Adrenal gland (tissue), 5 donors: Measurements from ENCODE around the gene SRGAP3.

Source experiments
- CTCF ChIP-seq, 6 experiments: fragments of 450-650 bp in 4 of 6; fragments of 200-600 bp in 2 of 6; sonication (generic) in 1 of 6; IDR thresholded peaks; 1 replicate in 5 of 6; 2 replicates in 1 of 6; pipeline versions ENCODE4 v1.5.1 to v1.8.0; 2016 to 2021; ENCODE audit warnings: antibody characterized with exemption in 6 of 6, mild to moderate bottlenecking in 2 of 6, moderate library complexity in 1 of 6
- POLR2A ChIP-seq, 2 donors: fragments of 450-650 bp; IDR thresholded peaks; one replicate each; pipeline ENCODE4 v1.6.1; 2017; ENCODE audit warnings: antibody characterized with exemption in 2 of 2, mild to moderate bottlenecking in 2 of 2, moderate library complexity in 1 of 2
- donor health status: DM: no; HTN: no; CAD: no.

DNA sequence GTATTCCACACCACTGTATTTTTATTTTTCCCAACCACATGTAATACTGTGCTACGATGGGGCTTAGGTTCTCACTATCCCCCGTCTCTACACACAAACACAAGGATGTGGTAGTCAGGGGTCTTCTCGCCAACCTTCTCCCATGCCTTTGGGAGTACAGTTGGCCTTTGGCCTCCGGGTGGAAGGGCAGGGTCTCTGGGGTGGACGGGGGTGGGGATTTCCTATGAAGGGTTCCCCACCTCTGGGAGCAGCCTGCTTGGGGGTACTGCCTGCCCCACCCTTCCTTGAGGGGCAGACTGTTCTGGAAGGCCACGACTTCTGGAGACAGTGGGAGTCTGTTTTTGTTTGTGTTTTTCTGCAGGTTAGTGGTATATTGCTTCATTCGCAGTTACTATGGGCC, 264.9 kb downstream of the SRGAP3 start:
- TF ChIP-seq CTCF (IDR thresholded peaks at IDR 0.05), result no peak
- no peak for TF ChIP-seq POLR2A (IDR thresholded peaks at IDR 0.05)
